Endothelial cell of umbilical vein (primary cell): ENCODE results near the gene AARS2. TPM values are rescaled to one million over a fixed set of nuclear protein-coding genes. Genes with fewer than 3 reads are reported as not detected.

Source experiments
- BruUV-seq: library from RNA; stranded (reverse); fragments of 400-500 nt; replicated peaks from 2 replicates; lab custom pipeline; 2021; lab: Mats Ljungman, UMichigan
- CTCF ChIA-PET: fragments of 300-600, 350-600 bp; sonication (Branson Sonifier 250); formaldehyde crosslinking; loops from one replicate; lab custom pipeline; 2021; ENCODE audit warnings: antibody characterized with exemption, inconsistent platforms; lab: Charles Lee
- POLR2A ChIA-PET: fragments of 300-600, 350-600 bp; sonication (Branson Sonifier 250); formaldehyde crosslinking; loops from one replicate; lab custom pipeline; 2021; ENCODE audit warnings: antibody characterized with exemption, inconsistent platforms; lab: Charles Lee
- DNase-seq: peaks from one replicate; pipeline ENCODE4 v3.0.0-alpha.2; 2011; ENCODE audit warnings: low read depth, low spot score
- FAIRE-seq: peaks from 2 replicates; lab custom pipeline; 2011; peaks lifted over from hg19 to GRCh38; lab: Jason Lieb, UNC
- H2AFZ ChIP-seq: 2 replicates; pipeline ENCODE4 v1.6.0; 2012; ENCODE audit warnings: low read depth, low read length, control low read depth, inconsistent platforms
- H3K27ac ChIP-seq: 2 replicates; pipeline ENCODE4 v1.5.1; 2011; ENCODE audit warnings: low read depth, mild to moderate bottlenecking, control low read depth, low read length, moderate library complexity; ENCODE audit not compliant: insufficient read depth
- H3K27me3 ChIP-seq, 2 experiments: 2 replicates each; pipeline versions ENCODE4 v1.6.0 to v1.6.1; 2011; ENCODE audit warnings: low read length in 2 of 2, mixed read lengths in 1 of 2; ENCODE audit not compliant: control insufficient read depth in 2 of 2, insufficient read depth in 2 of 2
- H3K36me3 ChIP-seq, 2 experiments: 2 replicates in 1 of 2; 3 replicates in 1 of 2; pipeline ENCODE4 v1.5.1; 2011; ENCODE audit warnings: low read length in 2 of 2, mild to moderate bottlenecking in 1 of 2, moderate library complexity in 1 of 2; ENCODE audit not compliant: control insufficient read depth in 2 of 2, insufficient read depth in 2 of 2; ENCODE audit errors: extremely low read depth in 1 of 2
- H3K4me1 ChIP-seq: 3 replicates; pipeline ENCODE4 v1.5.1; 2011; ENCODE audit warnings: mild to moderate bottlenecking, low read length; ENCODE audit not compliant: control insufficient read depth, insufficient read depth; ENCODE audit errors: extremely low read depth
- H3K4me2 ChIP-seq: 2 replicates; pipeline ENCODE4 v1.6.1; 2011; ENCODE audit warnings: low read length, control low read depth, mixed read lengths; ENCODE audit not compliant: insufficient read depth
- H3K4me3 ChIP-seq, 3 experiments: fragments of 200-600 bp in 1 of 3; sonication (generic), shearing (Covaris generic) in 1 of 3; replicated peaks in 1 of 3; 2 replicates each; pipeline ENCODE4 v1.5.1; 2011 to 2016; ENCODE audit warnings: control low read depth in 3 of 3, low read length in 3 of 3, mild to moderate bottlenecking in 2 of 3, inconsistent platforms in 1 of 3, low read depth in 1 of 3, moderate library complexity in 1 of 3; ENCODE audit not compliant: insufficient read depth in 1 of 3
- H3K79me2 ChIP-seq: 2 replicates; pipeline ENCODE4 v1.6.0; 2012; ENCODE audit warnings: low read length, inconsistent platforms; ENCODE audit not compliant: control insufficient read depth, insufficient read depth
- H3K9ac ChIP-seq: replicated peaks from 2 replicates; pipeline ENCODE3; 2011; ENCODE audit warnings: low read length, control low read depth; ENCODE audit not compliant: insufficient read depth; ENCODE audit errors: extremely low read depth
- H3K9me1 ChIP-seq: replicated peaks from 3 replicates; pipeline ENCODE4 v1.6.0; 2011; ENCODE audit warnings: mild to moderate bottlenecking, low read length; ENCODE audit not compliant: control insufficient read depth, insufficient read depth; ENCODE audit errors: extremely low read depth
- H3K9me3 ChIP-seq: replicated peaks from 2 replicates; pipeline ENCODE4 v1.5.1; 2012; ENCODE audit warnings: low read length, inconsistent platforms; ENCODE audit not compliant: control insufficient read depth, insufficient read depth
- H4K20me1 ChIP-seq: replicated peaks from 2 replicates; pipeline ENCODE3; 2011; ENCODE audit warnings: mild to moderate bottlenecking, low read length; ENCODE audit not compliant: control insufficient read depth, insufficient read depth; ENCODE audit errors: extremely low read depth
- CTCF ChIP-seq, 2 donors: IDR thresholded peaks; 1 replicate in 1 of 2; 2 replicates in 1 of 2; pipeline ENCODE4 v1.5.1; 2011; ENCODE audit warnings: low read length in 2 of 2, mild to moderate bottlenecking in 2 of 2, moderate library complexity in 2 of 2, control low read depth in 1 of 2, inconsistent platforms in 1 of 2, low read depth in 1 of 2; ENCODE audit not compliant: insufficient read depth in 1 of 2; ENCODE audit errors: extremely low read depth in 1 of 2
- FOS ChIP-seq: IDR thresholded peaks from 2 replicates; pipeline ENCODE4 v1.6.1; 2011; ENCODE audit warnings: mild to moderate bottlenecking, low read length, moderate library complexity, borderline replicate concordance; ENCODE audit not compliant: insufficient read depth
- JUN ChIP-seq: IDR thresholded peaks from 2 replicates; pipeline ENCODE4 v1.6.1; 2011; ENCODE audit warnings: borderline replicate concordance, low read depth; ENCODE audit not compliant: insufficient read length, insufficient read depth
- MAX ChIP-seq: IDR thresholded peaks from 2 replicates; pipeline ENCODE4 v1.6.1; 2011; ENCODE audit not compliant: insufficient read depth, insufficient read length
- MYC ChIP-seq: IDR thresholded peaks from one replicate; pipeline ENCODE4 v1.6.1; 2011; ENCODE audit warnings: mild to moderate bottlenecking, low read depth, low read length
- POLR2A ChIP-seq: IDR thresholded peaks from 2 replicates; pipeline ENCODE4 v1.6.1; 2012; ENCODE audit warnings: low read depth, mild to moderate bottlenecking, control low read depth, low read length
- POLR2AphosphoS5 ChIP-seq: IDR thresholded peaks from 2 replicates; pipeline ENCODE4 v1.6.1; 2012; ENCODE audit warnings: low read depth, mild to moderate bottlenecking, control low read depth, low read length, moderate library complexity; ENCODE audit not compliant: insufficient read depth
- dilution Hi-C: fragments of 300-500 bp; cut with MboI; formaldehyde crosslinking; loops from one replicate; pipeline ENCODE4 v1.15.0; 2019; ENCODE audit warnings: low sequenced_read_pairs; ENCODE audit not compliant: extremely low pct_ligation_motif_present
- intact Hi-C: fragments of 100-400 bp; cut with micrococcal nuclease; formaldehyde crosslinking; loops from one replicate; pipeline ENCODE4 v1.10.0; 2022
- polyA plus RNA-seq, 4 experiments: library from polyadenylated mRNA; depleted of rRNA in 3 of 4; stranded (reverse) in 3 of 4; unstranded in 1 of 4; fragments of >200 nt; gene quantifications; 2 replicates each; pipeline versions ENCODE4 v1.2.1 to v1.2.3, GENCODE V29; 2011 to 2012; ENCODE audit warnings: missing spikeins in 1 of 4
- total RNA-seq: library from RNA; stranded (reverse); gene quantifications from 2 replicates; pipeline ENCODE4 v1.2.3, GENCODE V29; 2021

The AARS2 gene
- total and polyA plus RNA-seq, 2 donors (not counting 3 experiments of a cell fraction or from before 2014, with no cell fraction given) = 8.3 to 17.9 TPM

- H3K9me3 ChIP-seq = no peaks in the 10 kb centered on the region
- H3K27ac ChIP-seq = no peak overlapping the region
- H3K36me3 ChIP-seq = no peaks in the 10 kb centered on the region
- FAIRE-seq (no peak), DNase-seq (no peak)
- ChIA-PET CTCF (interaction anchor here (0.7 to 3.0 kb wide), 6 partner anchors 9 to 60 kb away, joined by 3 to 12 read pairs (median 3); partner anchors contain the start of gene AARS2), POLR2A (no interaction called here)
- H3K79me2 ChIP-seq = no peaks in the 10 kb centered on the region
- no peak overlapping the region for H2AFZ ChIP-seq
- no peak for TF ChIP-seq MAX
- no peak for TF ChIP-seq MYC
- TF ChIP-seq FOS = no peak
- no peak for TF ChIP-seq JUN
- H3K9me1 ChIP-seq = no peaks in the 10 kb centered on the region
- peaks cover 16 to 23% of the 10 kb centered on the region in 2 experiments for H3K27me3 ChIP-seq
- H3K4me1 ChIP-seq = no peaks in the 10 kb centered on the region
- no peak overlapping the region for H3K9ac ChIP-seq
- dilution Hi-C loops = no loop called here
- BruUV-seq = no TSS peak
- intact Hi-C loops = no loop called here
- H3K4me3 ChIP-seq = no peak overlapping the region
- H3K4me2 ChIP-seq = no peak overlapping the region
- H4K20me1 ChIP-seq = no peaks in the 10 kb centered on the region
Measured at GRCh38 chr6:44278315-44278714, 34.8 kb downstream of the AARS2 start.

- CTCF ChIA-PET = interaction anchor here (0.8 to 3.0 kb wide), 5 partner anchors 8 to 60 kb away, joined by 3 to 12 read pairs (median 3); partner anchors contain the start of gene AARS2
- intact Hi-C loops = no loop called here
- dilution Hi-C loops = no loop called here
- no peaks in the 10 kb centered on the region for H3K9me3 ChIP-seq
- H3K9me1 ChIP-seq = no peaks in the 10 kb centered on the region
- DNase-seq (no peak), FAIRE-seq (no peak)
- H3K79me2 ChIP-seq = no peaks in the 10 kb centered on the region
- TF ChIP-seq MAX = no peak
- no peak for TF ChIP-seq POLR2A
- no peak for TF ChIP-seq CTCF (IDR thresholded peaks at IDR 0.05; ENCODE audit: extremely low read depth in 1 of 2, insufficient read depth in 1 of 2, low read depth in 1 of 2, low read length in 2 of 2)
- no peak for TF ChIP-seq POLR2AphosphoS5
- no peaks in the 10 kb centered on the region for H4K20me1 ChIP-seq
- no peak overlapping the region for H2AFZ ChIP-seq
- no peaks in the 10 kb centered on the region for H3K36me3 ChIP-seq
- no peak overlapping the region for H3K4me2 ChIP-seq
- peaks cover 16 to 27% of the 10 kb centered on the region in 2 experiments for H3K27me3 ChIP-seq
- no peak overlapping the region for H3K9ac ChIP-seq
- no peak overlapping the region for H3K4me3 ChIP-seq
- no peak overlapping the region for H3K27ac ChIP-seq
- POLR2A ChIA-PET = no interaction called here
- no TSS peak for BruUV-seq
- H3K4me1 ChIP-seq = no peaks in the 10 kb centered on the region
Measured at GRCh38 chr6:44277763-44278162, 35.4 kb downstream of the AARS2 start.
